Sigmoid colon (tissue), 7 donors: ENCODE results near the gene LGR6. TPM values are rescaled to one million over a fixed set of nuclear protein-coding genes. Genes with fewer than 3 reads are reported as not detected.

ENCODE experiments used
- DNase-seq: peaks from one replicate; pipeline ENCODE4 v3.0.0-alpha.2; 2019
- H3K27ac ChIP-seq, 4 donors: fragments of 200-600 bp; sonication (generic); one replicate each; pipeline ENCODE4 v1.5.1; 2016 to 2019; ENCODE audit warnings: mild to moderate bottlenecking in 1 of 4
- H3K27me3 ChIP-seq, 3 donors: fragments of 200-600 bp; sonication (generic); one replicate each; pipeline ENCODE4 v1.5.1; 2019; ENCODE audit warnings: mild to moderate bottlenecking in 1 of 3
- H3K36me3 ChIP-seq, 4 donors: fragments of 200-600 bp; sonication (generic); one replicate each; pipeline ENCODE4 v1.5.1; 2016 to 2019
- H3K4me1 ChIP-seq, 4 donors: fragments of 200-600 bp; sonication (generic); one replicate each; pipeline ENCODE4 v1.5.1; 2017 to 2019
- H3K4me3 ChIP-seq, 4 donors: fragments of 200-600 bp; sonication (generic); one replicate each; pipeline ENCODE4 v1.5.1; 2017 to 2019; ENCODE audit warnings: mild to moderate bottlenecking in 2 of 4, moderate library complexity in 1 of 4
- H3K9me3 ChIP-seq, 4 donors: fragments of 200-600 bp in 3 of 4; sonication (generic) in 3 of 4; one replicate each; pipeline versions ENCODE4 v1.5.1 to v1.6.1; 2013 to 2019
- EP300 ChIP-seq, 4 donors: sonication (generic); formaldehyde crosslinking; IDR thresholded peaks; one replicate each; pipeline ENCODE4 v1.6.1; 2017; ENCODE audit warnings: antibody characterized with exemption in 4 of 4
- POLR2A ChIP-seq, 2 donors: fragments of 450-650 bp; IDR thresholded peaks; one replicate each; pipeline ENCODE4 v1.6.1; 2016; ENCODE audit warnings: antibody characterized with exemption in 2 of 2, mild to moderate bottlenecking in 2 of 2, moderate library complexity in 2 of 2
- POLR2AphosphoS5 ChIP-seq, 4 donors: sonication (generic); formaldehyde crosslinking; IDR thresholded peaks; one replicate each; pipeline ENCODE4 v1.6.1; 2017; ENCODE audit warnings: antibody characterized with exemption in 4 of 4
- WGBS, 2 donors: extraction: QIAGEN DNeasy Blood & Tissue Kit; methylation state at CpG; one replicate each; pipeline ENCODE4 v1.1.7; 2013; 5-methylcytosine and 5-hydroxymethylcytosine counted together
- intact Hi-C: fragments of 100-400 bp; cut with DNase I; formaldehyde crosslinking; loops from one replicate; pipeline ENCODE4 v1.15.1; 2023
- polyA plus RNA-seq, 3 donors: library from polyadenylated mRNA; stranded (reverse); fragments of 200-250 nt; gene quantifications; one replicate each; pipeline ENCODE4 v1.2.3, GENCODE V29; 2013
- total RNA-seq, 4 donors: library from RNA; depleted of rRNA; stranded (reverse); fragments of >200 nt; gene quantifications; one replicate each; pipeline ENCODE4 v1.1.0, GENCODE V29; 2016
- TF ChIP-seq, protein P1 (sequence below), 4 experiments: fragments of 450-650 bp in 3 of 4; fragments of 200-600 bp in 1 of 4; IDR thresholded peaks; one replicate each; pipeline ENCODE4 v1.5.1; 2016 to 2019; ENCODE audit warnings: antibody characterized with exemption in 4 of 4, mild to moderate bottlenecking in 3 of 4, moderate library complexity in 2 of 4
- donor health status: healthy with polysubstance abuse.
- donor health status: Bipolar disorder and iron deficiency.
- donor health status: healthy.

Gene LGR6
- total and polyA plus RNA-seq, 7 donors: 0.14 to 1.0 (median 0.28) TPM; not detected in 4

DNA sequence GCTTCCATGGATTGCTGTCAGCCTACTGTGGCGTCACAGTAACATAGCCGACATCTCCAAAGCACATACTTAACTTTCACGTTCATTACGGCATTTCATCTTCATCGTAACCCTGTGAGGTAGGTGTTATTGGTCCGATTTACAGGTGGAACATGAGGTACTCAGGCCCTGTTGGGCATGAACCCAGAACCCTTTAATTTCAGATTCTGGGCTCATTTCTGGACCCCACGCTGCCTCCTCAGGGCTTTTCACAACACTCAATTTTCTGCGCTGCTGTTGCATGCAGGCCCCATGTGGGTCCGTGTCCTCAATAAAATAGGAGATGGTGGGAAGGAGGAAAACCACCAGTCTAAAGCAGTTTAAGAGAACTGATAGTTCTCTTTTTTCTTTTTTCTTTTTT lies 108.6 kb downstream of the LGR6 start:
- Histone ChIP-seq H3K27me3 (no peaks in the 10 kb centered on the region), H3K9me3 (no peaks in the 10 kb centered on the region), H3K4me3 (no peak overlapping the region), H3K4me1 (no peaks in the 10 kb centered on the region), H3K36me3 (no peaks in the 10 kb centered on the region), H3K27ac (no peak overlapping the region)
- TF ChIP-seq, protein P1, sequence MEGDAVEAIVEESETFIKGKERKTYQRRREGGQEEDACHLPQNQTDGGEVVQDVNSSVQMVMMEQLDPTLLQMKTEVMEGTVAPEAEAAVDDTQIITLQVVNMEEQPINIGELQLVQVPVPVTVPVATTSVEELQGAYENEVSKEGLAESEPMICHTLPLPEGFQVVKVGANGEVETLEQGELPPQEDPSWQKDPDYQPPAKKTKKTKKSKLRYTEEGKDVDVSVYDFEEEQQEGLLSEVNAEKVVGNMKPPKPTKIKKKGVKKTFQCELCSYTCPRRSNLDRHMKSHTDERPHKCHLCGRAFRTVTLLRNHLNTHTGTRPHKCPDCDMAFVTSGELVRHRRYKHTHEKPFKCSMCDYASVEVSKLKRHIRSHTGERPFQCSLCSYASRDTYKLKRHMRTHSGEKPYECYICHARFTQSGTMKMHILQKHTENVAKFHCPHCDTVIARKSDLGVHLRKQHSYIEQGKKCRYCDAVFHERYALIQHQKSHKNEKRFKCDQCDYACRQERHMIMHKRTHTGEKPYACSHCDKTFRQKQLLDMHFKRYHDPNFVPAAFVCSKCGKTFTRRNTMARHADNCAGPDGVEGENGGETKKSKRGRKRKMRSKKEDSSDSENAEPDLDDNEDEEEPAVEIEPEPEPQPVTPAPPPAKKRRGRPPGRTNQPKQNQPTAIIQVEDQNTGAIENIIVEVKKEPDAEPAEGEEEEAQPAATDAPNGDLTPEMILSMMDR (IDR thresholded peaks at IDR 0.05): no peak
- TF ChIP-seq POLR2AphosphoS5 (IDR thresholded peaks at IDR 0.05): no peak
- TF ChIP-seq POLR2A (IDR thresholded peaks at IDR 0.05): no peak
- no peak for TF ChIP-seq EP300 (IDR thresholded peaks at IDR 0.05)
- intact Hi-C loops: no loop called here
- DNase-seq: no peak
- WGBS, 2 donors: 94 to 95% methylated on average over 9 of the region's 9 CpGs

DNA sequence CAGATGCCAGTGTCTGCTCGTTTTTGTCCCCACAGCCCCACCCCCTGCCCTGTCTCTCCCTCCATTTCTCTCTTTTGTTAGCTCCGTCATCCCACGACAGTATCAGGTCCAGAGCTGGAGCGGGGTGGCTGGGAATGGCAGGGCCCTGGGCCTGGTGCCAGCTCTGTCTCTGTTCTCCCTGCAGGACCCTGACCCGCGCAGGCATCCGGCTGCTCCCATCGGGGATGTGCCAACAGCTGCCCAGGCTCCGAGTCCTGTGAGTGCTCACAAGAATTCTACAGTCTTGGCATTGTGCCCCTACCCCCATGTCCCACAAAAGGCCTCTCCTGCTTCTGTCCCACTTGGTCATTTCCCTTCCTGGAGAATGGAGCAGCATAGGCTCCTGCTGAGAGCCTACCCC lies 110.8 kb downstream of the LGR6 start:
- TF ChIP-seq POLR2AphosphoS5 (IDR thresholded peaks at IDR 0.05): no peak
- TF ChIP-seq, protein P1 (IDR thresholded peaks at IDR 0.05): no peak
- TF ChIP-seq EP300 (IDR thresholded peaks at IDR 0.05): no peak
- TF ChIP-seq POLR2A (IDR thresholded peaks at IDR 0.05): no peak
- intact Hi-C loops: no loop called here
- no peak for DNase-seq
- Histone ChIP-seq H3K36me3 (no peaks in the 10 kb centered on the region), H3K4me1 (no peaks in the 10 kb centered on the region), H3K27me3 (no peaks in the 10 kb centered on the region), H3K9me3 (no peaks in the 10 kb centered on the region), H3K27ac (no peak overlapping the region), H3K4me3 (no peak overlapping the region)
- WGBS, 2 donors: 85 to 91% methylated on average over 9 of the region's 9 CpGs

DNA sequence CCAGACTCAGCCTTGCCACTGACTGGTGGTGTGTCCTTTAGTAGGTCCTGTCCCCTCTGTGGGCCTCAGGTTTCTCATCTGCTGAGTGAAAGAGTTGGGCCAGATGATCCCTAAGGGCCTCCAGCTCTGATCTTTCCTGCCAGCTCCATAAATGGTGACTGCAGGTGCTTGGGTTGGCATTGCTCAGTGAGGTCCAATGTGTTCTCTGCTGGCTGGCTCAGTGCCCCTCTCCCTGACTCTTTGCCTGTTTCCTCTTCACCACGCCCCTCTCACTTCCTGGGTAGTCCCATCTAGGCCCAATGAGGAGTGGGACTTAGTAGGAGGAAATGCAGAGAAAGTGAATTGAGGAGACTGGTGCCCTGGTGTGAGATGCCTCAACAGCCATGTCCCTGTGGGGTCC lies 111.6 kb downstream of the LGR6 start:
- Histone ChIP-seq H3K4me1 (no peaks in the 10 kb centered on the region), H3K36me3 (no peaks in the 10 kb centered on the region), H3K27ac (no peak overlapping the region), H3K27me3 (no peaks in the 10 kb centered on the region), H3K4me3 (no peak overlapping the region), H3K9me3 (no peaks in the 10 kb centered on the region)
- DNase-seq: no peak
- 48 to 57% methylated on average over 1 of the region's 1 CpG for WGBS, 2 donors
- intact Hi-C loops: no loop called here
- no peak for TF ChIP-seq EP300 (IDR thresholded peaks at IDR 0.05)
- TF ChIP-seq POLR2AphosphoS5 (IDR thresholded peaks at IDR 0.05): no peak
- TF ChIP-seq, protein P1 (IDR thresholded peaks at IDR 0.05): no peak
- TF ChIP-seq POLR2A (IDR thresholded peaks at IDR 0.05): no peak

DNA sequence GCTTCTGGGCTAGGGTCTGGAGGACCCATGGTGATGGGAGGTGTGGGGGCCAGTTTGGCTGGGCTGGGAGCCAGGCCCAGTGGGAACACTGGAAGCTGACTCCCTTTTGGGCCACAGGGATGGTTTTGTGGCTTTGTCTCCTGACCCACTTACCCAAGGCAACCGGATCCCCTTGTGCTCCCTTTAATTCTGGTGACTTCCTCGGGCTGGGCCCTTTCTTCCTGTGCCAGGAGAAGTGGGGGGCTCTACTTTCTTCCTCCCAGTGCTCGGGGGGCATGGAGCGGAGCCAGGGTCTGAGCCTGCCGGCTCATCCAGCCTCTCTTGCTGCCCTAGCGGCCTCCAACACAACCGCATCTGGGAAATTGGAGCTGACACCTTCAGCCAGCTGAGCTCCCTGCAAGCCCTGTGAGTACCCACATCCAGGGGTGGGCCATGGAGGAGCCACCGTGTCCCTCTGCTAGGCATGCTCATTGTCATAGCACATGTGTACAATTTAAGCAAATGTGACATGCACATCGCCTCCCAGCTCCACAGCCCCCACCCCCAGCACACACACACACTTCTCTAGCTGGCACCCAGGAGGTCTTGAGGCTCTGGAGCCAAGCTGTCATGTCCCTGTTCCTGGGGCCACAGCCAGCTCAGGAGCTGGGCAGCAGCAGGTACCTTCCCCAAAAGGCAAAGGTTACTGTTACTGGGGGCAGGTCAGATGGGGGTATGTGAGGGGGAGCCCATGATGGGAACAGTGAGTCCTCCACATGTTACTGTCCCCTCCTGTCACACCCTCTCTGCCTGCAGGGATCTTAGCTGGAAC lies 113.1 kb downstream of the LGR6 start:
- Histone ChIP-seq H3K9me3 (no peaks in the 10 kb centered on the region), H3K4me3 (no peak overlapping the region), H3K27ac (no peak overlapping the region), H3K27me3 (peaks cover 0 to 3% (median 0%) of the 10 kb centered on the region in 3 donors), H3K36me3 (no peaks in the 10 kb centered on the region), H3K4me1 (no peaks in the 10 kb centered on the region)
- intact Hi-C loops: no loop called here
- no peak for DNase-seq
- 86% methylated on average over 9 of the region's 9 CpGs for WGBS, 2 donors
- TF ChIP-seq POLR2A (IDR thresholded peaks at IDR 0.05) (no peak), EP300 (IDR thresholded peaks at IDR 0.05) (no peak), POLR2AphosphoS5 (IDR thresholded peaks at IDR 0.05) (no peak)
- TF ChIP-seq, protein P1 (IDR thresholded peaks at IDR 0.05): no peak
